Progenitor cell of endocrine pancreas (in vitro differentiated cells): ENCODE data around the gene DCT. TPM values are rescaled to one million over a fixed set of nuclear protein-coding genes. Genes with fewer than 3 reads are reported as not detected.

Experiments used
- DNase-seq: peaks from one replicate; pipeline ENCODE4 v3.0.0; 2021; ENCODE audit warnings: low spot score; ENCODE audit not compliant: unreplicated experiment
- H3K27ac Mint-ChIP-seq: 2 replicates; pipeline ENCODE4 v1.8.0; 2021; ENCODE audit warnings: mild to moderate bottlenecking, moderate library complexity, mixed read lengths
- H3K27me3 Mint-ChIP-seq: 2 replicates; pipeline ENCODE4 v1.8.0; 2021; ENCODE audit warnings: mixed read lengths
- H3K36me3 Mint-ChIP-seq: 2 replicates; pipeline ENCODE4 v1.8.0; 2022; ENCODE audit warnings: mixed read lengths; ENCODE audit not compliant: insufficient read depth
- H3K4me1 Mint-ChIP-seq: 2 replicates; pipeline ENCODE4 v1.8.0; 2021; ENCODE audit warnings: low read depth, mixed read lengths
- H3K4me3 Mint-ChIP-seq: 2 replicates; pipeline ENCODE4 v1.8.0; 2021; ENCODE audit warnings: low read depth, mild to moderate bottlenecking, moderate library complexity, mixed read lengths
- H3K9me3 Mint-ChIP-seq: 2 replicates; pipeline ENCODE4 v1.8.0; 2021; ENCODE audit warnings: low read depth, mixed read lengths
- CTCF ChIP-seq: fragments of 200-600 bp; sonication (generic); IDR thresholded peaks from one replicate; pipeline ENCODE4 v1.5.0; 2021; ENCODE audit warnings: antibody characterized with exemption, mild to moderate bottlenecking; ENCODE audit not compliant: unreplicated experiment
- total RNA-seq: library from RNA; stranded (reverse); gene quantifications from 2 replicates; pipeline ENCODE4 v1.2.1, GENCODE V29; 2021

DCT gene
- total RNA-seq, 1 donor from 2014 or later = not detected

- H3K4me3 Mint-ChIP-seq = no peak overlapping the region
- H3K36me3 Mint-ChIP-seq = peaks cover 2% of the 10 kb centered on the region
- H3K9me3 Mint-ChIP-seq = peaks cover 10% of the 10 kb centered on the region
- DNase-seq = peak; percentile 35
- no peaks in the 10 kb centered on the region for H3K27me3 Mint-ChIP-seq
- no peak overlapping the region for H3K27ac Mint-ChIP-seq
- H3K4me1 Mint-ChIP-seq = peaks cover 37% of the 10 kb centered on the region
- peak; percentile 81 for TF ChIP-seq CTCF
Observed at GRCh38 chr13:94416454-94417080, 62.9 kb downstream of the DCT start.

GRCh38 chr13:94415500-94416237 lies 63.8 kb downstream of the DCT start:
- no peak for DNase-seq
- Mint-ChIP-seq H3K9me3 (peaks cover 3% of the 10 kb centered on the region), H3K36me3 (no peaks in the 10 kb centered on the region), H3K27me3 (no peaks in the 10 kb centered on the region), H3K4me1 (peaks cover 37% of the 10 kb centered on the region), H3K27ac (no peak overlapping the region), H3K4me3 (no peak overlapping the region)
- TF ChIP-seq CTCF = no peak

GRCh38 chr13:94414708-94415107 lies 64.8 kb downstream of the DCT start:
- H3K4me1 Mint-ChIP-seq = peaks cover 37% of the 10 kb centered on the region
- H3K4me3 Mint-ChIP-seq = peak overlapping the region; percentile 19
- no peak for DNase-seq
- no peak for TF ChIP-seq CTCF
- H3K27me3 Mint-ChIP-seq = no peaks in the 10 kb centered on the region
- H3K27ac Mint-ChIP-seq = peak overlapping the region; percentile 71
- peaks cover 7% of the 10 kb centered on the region for H3K9me3 Mint-ChIP-seq
- no peaks in the 10 kb centered on the region for H3K36me3 Mint-ChIP-seq

GRCh38 chr13:94414141-94414540 lies 65.3 kb downstream of the DCT start:
- no peak for TF ChIP-seq CTCF
- peaks cover 1% of the 10 kb centered on the region for H3K36me3 Mint-ChIP-seq

GRCh38 chr13:94413598-94413944 lies 65.9 kb downstream of the DCT start:
- Mint-ChIP-seq H3K27ac (no peak overlapping the region), H3K4me1 (peaks cover 37% of the 10 kb centered on the region)

More at GRCh38 chr13:94414141-94414540, 65.3 kb downstream of the DCT start:
- H3K27ac Mint-ChIP-seq = no peak overlapping the region
- no peaks in the 10 kb centered on the region for H3K27me3 Mint-ChIP-seq
- H3K4me1 Mint-ChIP-seq = peaks cover 37% of the 10 kb centered on the region
- H3K9me3 Mint-ChIP-seq = peaks cover 7% of the 10 kb centered on the region
- H3K4me3 Mint-ChIP-seq = no peak overlapping the region
- DNase-seq = no peak

More at GRCh38 chr13:94413598-94413944, 65.9 kb downstream of the DCT start:
- Mint-ChIP-seq H3K4me3 (no peak overlapping the region), H3K36me3 (peaks cover 6% of the 10 kb centered on the region), H3K9me3 (peaks cover 11% of the 10 kb centered on the region), H3K27me3 (no peaks in the 10 kb centered on the region)
- TF ChIP-seq CTCF = no peak
- DNase-seq = no peak
